GM23248 (cell line): ENCODE measurements around the gene ZNF532.

ENCODE experiments used
- EZH2 ChIP-seq: fragments of 200-600 bp; sonication (generic); IDR thresholded peaks from 2 replicates; pipeline ENCODE4 v1.6.1; 2018; ENCODE audit warnings: antibody characterized with exemption, mild to moderate bottlenecking; ENCODE audit not compliant: insufficient read depth, poor library complexity, severe bottlenecking
- EZH2phosphoT487 ChIP-seq: fragments of 200-600 bp; sonication (generic); IDR thresholded peaks from 2 replicates; pipeline ENCODE4 v1.6.1; 2018; ENCODE audit warnings: antibody characterized with exemption, moderate library complexity, mild to moderate bottlenecking, low read depth; ENCODE audit not compliant: insufficient read depth

DNA sequence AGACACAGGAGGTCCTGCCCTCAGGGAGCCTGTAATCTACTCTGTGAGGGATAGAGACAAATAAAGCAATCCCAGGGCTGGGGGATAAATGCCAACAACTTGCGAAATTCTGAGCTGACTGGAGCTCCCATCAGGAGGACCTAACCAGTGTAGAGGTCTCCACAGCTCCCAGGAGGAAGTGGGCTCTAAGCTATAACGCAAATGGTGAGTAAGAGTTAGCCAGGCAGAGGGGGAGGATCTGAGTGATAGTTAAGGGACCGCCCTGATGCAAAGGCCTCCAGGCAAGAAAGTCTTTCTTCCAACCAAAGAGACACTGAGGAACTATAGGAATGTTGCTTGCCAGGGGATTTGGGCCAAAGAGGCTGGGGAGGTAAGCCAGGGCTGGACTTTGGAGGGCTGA lies 16.0 kb upstream of the ZNF532 start:
- TF ChIP-seq EZH2 (no peak), EZH2phosphoT487 (no peak)
